Heart left ventricle (tissue), 13 donors: ENCODE measurements around the gene CAND1.
A peak's percentile ranks its signal among the peaks of the same experiment; 100 is the strongest.

ENCODE experiments used
- POLR2A ChIP-seq, 2 donors: fragments of 450-650 bp; IDR thresholded peaks; one replicate each; pipeline ENCODE4 v1.6.1; 2017; ENCODE audit warnings: antibody characterized with exemption in 2 of 2, mild to moderate bottlenecking in 2 of 2, moderate library complexity in 2 of 2
- TF ChIP-seq, protein P1 (sequence below), 12 donors: fragments of 200-600 bp; sonication (generic) in 4 of 12; IDR thresholded peaks; one replicate each; pipeline versions ENCODE4 v1.5.0 to v1.8.0; 2018 to 2022; ENCODE audit warnings: antibody characterized with exemption in 12 of 12, mild to moderate bottlenecking in 5 of 12
- donor health status: ischemic (EF 13 %, LVEDD 7.1; RV severe dilation, severe dysfunction).
- donor health status: DM: no; HTN: yes; CAD: no.
- donor health status: DM: no; HTN: no; CAD: no.
- donor health status: ischemic (EF 25% LVEDD 6.9; RV normal size, moderate dysfunction).
- donor health status: ischemic (EF 25% LVEDD 5.7; RV mildly dilated, moderate dysfunction).
- donor health status: ischemic (EF 35%, LVEDD 5.7; RV mildly dilated, moderate dysfunction).
- donor health status: nonischemic (EF 11% LVEDD 7.7; RV severe dilation, severe dysfunction).
- donor health status: DM: yes; HTN: yes; CAD: no.
- donor health status: PGD.
- donor health status: ischemic (EF 29% LVEDD 5.4; RV normal size, mild dysfunction).
- donor health status: nonischemic (EF 23%, LVEDD 6.1; RV moderate dilation, normal function).

DNA sequence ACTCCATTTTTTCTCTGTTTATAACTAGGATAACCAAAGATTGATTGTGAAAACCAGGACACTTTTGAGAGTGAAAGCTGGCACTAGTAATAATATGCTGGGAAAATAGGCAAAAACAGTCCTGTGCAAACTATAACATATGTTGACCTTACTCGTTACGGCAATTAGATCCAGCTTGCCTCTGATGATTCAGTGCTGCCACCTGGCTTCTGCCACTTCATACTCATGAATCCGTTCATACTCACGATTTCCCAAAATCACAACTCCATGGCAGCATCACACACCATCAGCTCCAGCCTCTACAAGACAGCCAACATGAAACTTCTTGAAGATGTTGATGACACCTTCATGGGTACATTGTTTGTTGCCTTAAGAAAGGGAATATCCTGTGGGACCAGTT, 49.1 kb upstream of the CAND1 start:
- no peak for TF ChIP-seq POLR2A (IDR thresholded peaks at IDR 0.05)
- TF ChIP-seq, protein P1, sequence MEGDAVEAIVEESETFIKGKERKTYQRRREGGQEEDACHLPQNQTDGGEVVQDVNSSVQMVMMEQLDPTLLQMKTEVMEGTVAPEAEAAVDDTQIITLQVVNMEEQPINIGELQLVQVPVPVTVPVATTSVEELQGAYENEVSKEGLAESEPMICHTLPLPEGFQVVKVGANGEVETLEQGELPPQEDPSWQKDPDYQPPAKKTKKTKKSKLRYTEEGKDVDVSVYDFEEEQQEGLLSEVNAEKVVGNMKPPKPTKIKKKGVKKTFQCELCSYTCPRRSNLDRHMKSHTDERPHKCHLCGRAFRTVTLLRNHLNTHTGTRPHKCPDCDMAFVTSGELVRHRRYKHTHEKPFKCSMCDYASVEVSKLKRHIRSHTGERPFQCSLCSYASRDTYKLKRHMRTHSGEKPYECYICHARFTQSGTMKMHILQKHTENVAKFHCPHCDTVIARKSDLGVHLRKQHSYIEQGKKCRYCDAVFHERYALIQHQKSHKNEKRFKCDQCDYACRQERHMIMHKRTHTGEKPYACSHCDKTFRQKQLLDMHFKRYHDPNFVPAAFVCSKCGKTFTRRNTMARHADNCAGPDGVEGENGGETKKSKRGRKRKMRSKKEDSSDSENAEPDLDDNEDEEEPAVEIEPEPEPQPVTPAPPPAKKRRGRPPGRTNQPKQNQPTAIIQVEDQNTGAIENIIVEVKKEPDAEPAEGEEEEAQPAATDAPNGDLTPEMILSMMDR (IDR thresholded peaks at IDR 0.05): peak in 10 of 12 donors; percentile 17 to 47 (median 30)
